ENCODE data around the gene NUP43. TPM values are rescaled to one million over a fixed set of nuclear protein-coding genes. Genes with fewer than 3 reads are reported as not detected.

The NUP43 gene
- total and polyA plus RNA-seq, 2 of the 13 experiments (the other 11 are each of a cell fraction or from before 2014, with no cell fraction given): 38.9 to 85.1 TPM

DNA sequence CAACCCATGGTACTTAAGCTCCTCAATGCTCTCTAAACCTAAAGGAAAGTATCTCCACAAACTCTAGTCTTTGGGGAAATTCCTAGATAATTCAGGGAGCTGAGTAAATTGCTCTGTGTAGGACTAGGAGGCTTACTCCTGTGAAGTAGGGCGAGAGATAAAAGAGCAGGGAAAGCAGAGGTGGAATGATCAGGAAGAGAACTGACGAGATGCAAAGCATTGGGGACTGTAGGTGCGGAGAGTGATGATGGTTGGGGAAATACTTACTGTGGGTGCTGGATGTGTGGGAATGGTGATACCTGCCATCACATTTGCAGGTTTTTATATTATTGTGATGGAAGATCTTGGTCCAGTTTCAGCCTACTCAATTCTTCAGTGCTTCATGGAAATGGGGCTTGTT lies 26.8 kb downstream of the NUP43 start (continued):
- TF ChIP-seq, protein P1, sequence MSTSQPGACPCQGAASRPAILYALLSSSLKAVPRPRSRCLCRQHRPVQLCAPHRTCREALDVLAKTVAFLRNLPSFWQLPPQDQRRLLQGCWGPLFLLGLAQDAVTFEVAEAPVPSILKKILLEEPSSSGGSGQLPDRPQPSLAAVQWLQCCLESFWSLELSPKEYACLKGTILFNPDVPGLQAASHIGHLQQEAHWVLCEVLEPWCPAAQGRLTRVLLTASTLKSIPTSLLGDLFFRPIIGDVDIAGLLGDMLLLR (CRISPR knock-in tag; IDR thresholded peaks at IDR 0.05): no peak
- TF ChIP-seq, protein P2, sequence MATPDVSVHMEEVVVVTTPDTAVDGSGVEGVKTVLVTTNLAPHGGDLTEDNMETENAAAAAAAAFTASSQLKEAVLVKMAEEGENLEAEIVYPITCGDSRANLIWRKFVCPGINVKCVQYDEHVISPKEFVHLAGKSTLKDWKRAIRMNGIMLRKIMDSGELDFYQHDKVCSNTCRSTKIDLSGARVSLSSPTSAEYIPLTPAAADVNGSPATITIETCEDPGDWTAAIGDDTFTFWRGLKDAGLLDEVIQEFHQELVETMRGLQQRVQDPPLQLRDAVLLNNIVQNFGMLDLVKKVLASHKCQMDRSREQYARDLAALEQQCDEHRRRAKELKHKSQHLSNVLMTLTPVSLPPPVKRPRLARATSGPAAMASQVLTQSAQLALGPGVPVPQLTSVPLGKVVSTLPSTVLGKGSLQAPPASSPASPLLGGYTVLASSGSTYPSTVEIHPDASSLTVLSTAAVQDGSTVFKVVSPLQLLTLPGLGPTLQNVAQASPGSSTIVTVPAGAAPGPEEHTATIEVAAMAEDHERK (CRISPR knock-in tag; IDR thresholded peaks at IDR 0.05; ENCODE audit: low read depth): no peak
- TF ChIP-seq MIXL1 (CRISPR knock-in tag; IDR thresholded peaks at IDR 0.05): no peak
- no peak for TF ChIP-seq ZNF773 (CRISPR knock-in tag; IDR thresholded peaks at IDR 0.05; ENCODE audit: borderline replicate concordance)
- TF ChIP-seq IRF2 (CRISPR knock-in tag; IDR thresholded peaks at IDR 0.05): no peak
- TF ChIP-seq HOXA7 (CRISPR knock-in tag; IDR thresholded peaks at IDR 0.05): no peak
- TF ChIP-seq, protein P3, sequence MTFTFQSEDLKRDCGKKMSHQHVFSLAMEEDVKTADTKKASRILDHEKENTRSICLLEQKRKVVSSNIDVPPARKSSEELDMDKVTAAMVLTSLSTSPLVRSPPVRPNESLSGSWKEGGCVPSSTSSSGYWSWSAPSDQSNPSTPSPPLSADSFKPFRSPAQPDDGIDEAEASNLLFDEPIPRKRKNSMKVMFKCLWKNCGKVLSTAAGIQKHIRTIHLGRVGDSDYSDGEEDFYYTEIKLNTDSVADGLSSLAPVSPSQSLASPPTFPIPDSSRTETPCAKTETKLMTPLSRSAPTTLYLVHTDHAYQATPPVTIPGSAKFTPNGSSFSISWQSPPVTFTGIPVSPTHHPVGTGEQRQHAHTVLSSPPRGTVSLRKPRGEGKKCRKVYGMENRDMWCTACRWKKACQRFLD (CRISPR knock-in tag; IDR thresholded peaks at IDR 0.05; ENCODE audit: borderline replicate concordance): no peak
- no peak for TF ChIP-seq ZNF382 (CRISPR knock-in tag; IDR thresholded peaks at IDR 0.05; ENCODE audit: borderline replicate concordance)
- no peak for TF ChIP-seq RARG (CRISPR knock-in tag; IDR thresholded peaks at IDR 0.05; ENCODE audit: low read depth)
- TF ChIP-seq, protein P4, sequence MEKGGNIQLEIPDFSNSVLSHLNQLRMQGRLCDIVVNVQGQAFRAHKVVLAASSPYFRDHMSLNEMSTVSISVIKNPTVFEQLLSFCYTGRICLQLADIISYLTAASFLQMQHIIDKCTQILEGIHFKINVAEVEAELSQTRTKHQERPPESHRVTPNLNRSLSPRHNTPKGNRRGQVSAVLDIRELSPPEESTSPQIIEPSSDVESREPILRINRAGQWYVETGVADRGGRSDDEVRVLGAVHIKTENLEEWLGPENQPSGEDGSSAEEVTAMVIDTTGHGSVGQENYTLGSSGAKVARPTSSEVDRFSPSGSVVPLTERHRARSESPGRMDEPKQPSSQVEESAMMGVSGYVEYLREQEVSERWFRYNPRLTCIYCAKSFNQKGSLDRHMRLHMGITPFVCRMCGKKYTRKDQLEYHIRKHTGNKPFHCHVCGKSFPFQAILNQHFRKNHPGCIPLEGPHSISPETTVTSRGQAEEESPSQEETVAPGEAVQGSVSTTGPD (CRISPR knock-in tag; IDR thresholded peaks at IDR 0.05): no peak

All from HepG2 (cell line).